Measurements from ENCODE around the gene SLAIN2.

Gene SLAIN2

DNA sequence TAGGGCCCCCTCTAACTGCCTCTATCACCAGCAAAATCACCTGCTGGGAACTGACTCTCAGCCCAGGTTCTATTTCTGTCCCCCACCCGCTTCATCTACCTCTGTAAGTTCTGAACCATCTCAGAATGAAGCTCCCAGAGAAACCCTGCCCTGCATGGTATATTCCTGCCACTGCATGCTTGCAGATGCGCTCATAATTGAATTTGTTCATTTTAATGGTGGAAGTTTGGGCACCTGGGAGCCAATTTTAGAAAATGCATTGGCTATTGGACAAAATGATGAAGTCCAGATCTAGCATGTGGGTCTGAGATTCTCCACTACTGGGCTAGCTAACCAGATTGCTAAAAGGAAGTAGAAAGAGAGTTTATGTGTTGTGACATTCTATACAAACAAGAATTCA, 113.3 kb downstream of the SLAIN2 start:
- H3K36me3 ChIP-seq (ENCODE audit: insufficient read depth, low read length): no peaks in the 10 kb centered on the region
- no peak overlapping the region for H3K9ac ChIP-seq (ENCODE audit: low read depth, low read length)
- no peaks in the 10 kb centered on the region for H3K4me1 ChIP-seq (ENCODE audit: insufficient read depth, low read length)
- H3K9me3 ChIP-seq (ENCODE audit: control insufficient read depth, insufficient read depth, low read length): no peaks in the 10 kb centered on the region

- Histone ChIP-seq H3K9ac (ENCODE audit: low read depth, low read length) (no peak overlapping the region), H3K9me3 (ENCODE audit: control insufficient read depth, insufficient read depth, low read length) (no peaks in the 10 kb centered on the region), H3K36me3 (ENCODE audit: insufficient read depth, low read length) (no peaks in the 10 kb centered on the region), H3K4me1 (ENCODE audit: insufficient read depth, low read length) (no peaks in the 10 kb centered on the region)
Observed at GRCh38 chr4:48461000-48461399, 119.7 kb downstream of the SLAIN2 start.

DNA sequence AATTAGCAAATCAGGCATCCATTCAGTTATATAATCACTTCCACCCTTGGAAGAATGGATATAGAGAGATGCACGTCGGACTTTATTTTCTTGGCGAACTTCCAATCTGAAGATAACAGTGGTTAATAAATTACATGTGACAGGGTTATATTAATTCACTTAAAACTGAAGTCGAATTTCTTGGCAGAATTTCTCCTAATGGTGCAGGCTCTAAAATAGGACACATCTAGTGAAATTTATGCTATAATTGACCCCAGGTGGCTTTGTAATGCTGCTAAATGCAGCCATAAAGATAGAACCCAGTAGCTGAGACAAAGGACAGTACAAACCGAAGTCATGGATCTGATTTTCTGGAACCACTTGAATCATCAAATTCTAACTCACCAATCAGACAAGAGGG, 121.0 kb downstream of the SLAIN2 start:
- no peak overlapping the region for H3K9ac ChIP-seq (ENCODE audit: low read depth, low read length)

DNA sequence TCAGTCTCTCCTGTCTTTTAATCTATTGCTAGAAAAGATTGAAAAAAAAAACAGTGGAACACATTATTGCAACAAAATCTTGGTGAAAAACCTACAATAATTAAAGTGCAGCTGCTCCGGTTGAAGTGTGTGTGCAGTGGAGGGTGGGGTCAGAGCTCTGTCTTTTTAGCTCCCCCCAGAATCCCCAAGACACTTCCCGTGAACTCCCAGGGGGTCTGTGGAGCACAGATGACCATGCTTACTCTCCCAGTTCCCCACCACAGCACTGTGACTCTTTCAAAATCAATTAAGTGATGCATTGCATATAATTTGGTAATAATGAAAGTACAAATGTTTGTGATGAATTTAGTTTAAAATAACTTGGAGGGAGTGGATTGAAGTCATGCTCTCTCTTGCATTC, 126.1 kb downstream of the SLAIN2 start:
- no peaks in the 10 kb centered on the region for H3K36me3 ChIP-seq (ENCODE audit: insufficient read depth, low read length)

More for the DNA sequence above, 121.0 kb downstream of the SLAIN2 start:
- H3K9me3 ChIP-seq (ENCODE audit: control insufficient read depth, insufficient read depth, low read length): no peaks in the 10 kb centered on the region
- no peaks in the 10 kb centered on the region for H3K36me3 ChIP-seq (ENCODE audit: insufficient read depth, low read length)
- no peaks in the 10 kb centered on the region for H3K4me1 ChIP-seq (ENCODE audit: insufficient read depth, low read length)

GRCh38 chr4:48467891-48468290, 126.6 kb downstream of the SLAIN2 start:
- Histone ChIP-seq H3K9me3 (ENCODE audit: control insufficient read depth, insufficient read depth, low read length) (no peaks in the 10 kb centered on the region), H3K9ac (ENCODE audit: low read depth, low read length) (no peak overlapping the region), H3K4me1 (ENCODE audit: insufficient read depth, low read length) (peaks cover under 1% of the 10 kb centered on the region; the same call in 1 of the 2 replicates), H3K36me3 (ENCODE audit: insufficient read depth, low read length) (no peaks in the 10 kb centered on the region)

More for the DNA sequence above, 126.1 kb downstream of the SLAIN2 start:
- Histone ChIP-seq H3K9ac (ENCODE audit: low read depth, low read length) (no peak overlapping the region), H3K4me1 (ENCODE audit: insufficient read depth, low read length) (no peaks in the 10 kb centered on the region), H3K9me3 (ENCODE audit: control insufficient read depth, insufficient read depth, low read length) (no peaks in the 10 kb centered on the region)

DNA sequence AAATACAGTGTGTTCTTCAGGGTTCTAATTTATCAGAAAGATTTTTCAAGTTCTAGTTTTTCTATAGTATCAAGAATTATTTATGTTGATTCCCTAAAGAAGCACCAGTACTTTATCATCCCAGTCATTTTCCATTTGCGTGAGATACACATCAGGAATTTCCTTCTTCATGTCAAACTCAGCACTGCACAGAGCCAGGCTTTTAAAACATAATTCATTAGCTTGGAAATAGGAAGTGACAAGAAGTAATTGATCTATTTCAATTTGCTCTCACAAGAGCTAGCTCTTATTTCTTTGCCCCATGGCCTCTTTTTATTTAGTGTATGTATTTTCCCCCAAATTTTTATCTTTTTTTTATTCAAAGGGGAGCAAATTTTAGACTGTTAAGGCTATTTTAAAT, 128.8 kb downstream of the SLAIN2 start:
- no peak overlapping the region for H3K9ac ChIP-seq (ENCODE audit: low read depth, low read length)
- H3K9me3 ChIP-seq (ENCODE audit: control insufficient read depth, insufficient read depth, low read length): no peaks in the 10 kb centered on the region
- peaks cover 6% of the 10 kb centered on the region; the same call in 1 of the 2 replicates for H3K4me1 ChIP-seq (ENCODE audit: insufficient read depth, low read length)
- H3K36me3 ChIP-seq (ENCODE audit: insufficient read depth, low read length): no peaks in the 10 kb centered on the region

- no peak overlapping the region for H3K9ac ChIP-seq (ENCODE audit: low read depth, low read length)
- no peaks in the 10 kb centered on the region for H3K9me3 ChIP-seq (ENCODE audit: control insufficient read depth, insufficient read depth, low read length)
- peaks cover 6% of the 10 kb centered on the region; the same call in 1 of the 2 replicates for H3K4me1 ChIP-seq (ENCODE audit: insufficient read depth, low read length)
- H3K36me3 ChIP-seq (ENCODE audit: insufficient read depth, low read length): no peaks in the 10 kb centered on the region
Observed at GRCh38 chr4:48470570-48470969, 129.2 kb downstream of the SLAIN2 start.

DNA sequence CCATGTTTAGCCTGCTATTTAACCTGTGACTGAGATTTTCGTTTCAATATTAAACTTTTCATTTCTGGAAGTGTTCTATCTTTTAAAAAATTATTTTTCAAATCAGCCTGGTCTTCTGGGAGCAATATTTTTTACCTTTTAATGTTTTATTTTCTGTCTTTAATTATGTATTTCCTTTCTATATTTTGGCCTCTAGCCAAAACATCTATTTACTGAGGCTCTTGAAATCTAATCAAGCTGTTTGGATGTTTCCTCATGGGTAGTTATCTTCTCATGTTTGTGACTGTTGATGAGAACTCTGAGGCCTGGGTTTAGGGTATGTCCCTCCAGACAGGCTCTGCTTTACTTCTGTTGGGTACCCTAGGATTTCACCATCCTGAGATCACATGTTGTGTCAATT, 131.5 kb downstream of the SLAIN2 start:
- H3K9me3 ChIP-seq (ENCODE audit: control insufficient read depth, insufficient read depth, low read length): no peaks in the 10 kb centered on the region
- H3K4me1 ChIP-seq (ENCODE audit: insufficient read depth, low read length): peaks cover 6% of the 10 kb centered on the region; the same call in 1 of the 2 replicates
- H3K36me3 ChIP-seq (ENCODE audit: insufficient read depth, low read length): no peaks in the 10 kb centered on the region
- no peak overlapping the region for H3K9ac ChIP-seq (ENCODE audit: low read depth, low read length)

DNA sequence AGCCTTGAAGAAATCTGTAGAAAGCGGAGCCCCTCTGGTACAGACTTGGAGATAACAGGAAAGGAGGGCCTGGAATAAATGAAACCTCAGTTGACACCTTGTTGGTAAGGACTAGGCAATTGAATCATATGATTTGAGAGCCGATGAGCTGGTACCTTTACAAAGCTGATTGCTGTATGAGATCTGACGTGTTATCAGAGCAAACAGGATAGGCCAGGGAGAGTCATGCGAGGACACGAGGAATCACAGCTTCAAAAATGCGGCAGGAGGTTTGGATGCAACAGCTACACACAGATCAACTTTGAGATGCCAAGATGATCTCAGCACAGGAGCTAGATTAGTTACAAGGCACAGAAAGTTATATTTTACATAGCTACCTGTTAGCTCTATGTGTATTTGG, 134.4 kb downstream of the SLAIN2 start:
- no peaks in the 10 kb centered on the region for H3K36me3 ChIP-seq (ENCODE audit: insufficient read depth, low read length)
- no peaks in the 10 kb centered on the region for H3K9me3 ChIP-seq (ENCODE audit: control insufficient read depth, insufficient read depth, low read length)
- peaks cover 6% of the 10 kb centered on the region; the same call in 1 of the 2 replicates for H3K4me1 ChIP-seq (ENCODE audit: insufficient read depth, low read length)
- H3K9ac ChIP-seq (ENCODE audit: low read depth, low read length): no peak overlapping the region
